K562 (cell line): ENCODE data around the gene PRDX1. TPM values are rescaled to one million over a fixed set of nuclear protein-coding genes. Genes with fewer than 3 reads are reported as not detected.

ENCODE experiments used
- ASH1L ChIP-seq: fragments of 450-650 bp; IDR thresholded peaks from 2 replicates; pipeline ENCODE4 v1.6.1; 2018; ENCODE audit warnings: borderline replicate concordance, mild to moderate bottlenecking, low read depth; ENCODE audit not compliant: partially characterized antibody
- ETV5 ChIP-seq: sonication (generic); formaldehyde crosslinking; IDR thresholded peaks from 2 replicates; pipeline ENCODE4 v1.4.0; 2020; ENCODE audit warnings: low read depth, mild to moderate bottlenecking, missing genetic modification reagents
- HDAC2 ChIP-seq: fragments of 450-650 bp; IDR thresholded peaks from 2 replicates; pipeline ENCODE4 v1.6.1; 2016; ENCODE audit warnings: mild to moderate bottlenecking
- KAT7 ChIP-seq: sonication (generic); formaldehyde crosslinking; IDR thresholded peaks from 2 replicates; pipeline ENCODE4 v1.8.0; 2022; ENCODE audit warnings: missing genetic modification reagents, mild to moderate bottlenecking, borderline replicate concordance
- KLF6 ChIP-seq: fragments of 250-450 bp; sonication (Bioruptor Pico); IDR thresholded peaks from 2 replicates; pipeline ENCODE4 v1.4.0; 2020; ENCODE audit warnings: mild to moderate bottlenecking, moderate library complexity, borderline replicate concordance
- MED1 ChIP-seq: sonication (generic); formaldehyde crosslinking; IDR thresholded peaks from 2 replicates; pipeline ENCODE4 v1.8.1; 2023; ENCODE audit warnings: missing genetic modification reagents, borderline replicate concordance
- NCOA1 ChIP-seq: fragments of 450-650 bp; IDR thresholded peaks from 2 replicates; pipeline ENCODE4 v1.6.1; 2016; ENCODE audit warnings: low read depth
- NCOR1 ChIP-seq: fragments of 450-650 bp; IDR thresholded peaks from 2 replicates; pipeline ENCODE4 v1.6.1; 2016; ENCODE audit warnings: mild to moderate bottlenecking, moderate library complexity
- SIN3A ChIP-seq, 2 experiments: fragments of 150-350 bp in 1 of 2; IDR thresholded peaks; 2 replicates each; pipeline ENCODE4 v1.6.1; 2011 to 2016; ENCODE audit warnings: borderline replicate concordance in 2 of 2, low read depth in 2 of 2, low read length in 2 of 2, mild to moderate bottlenecking in 2 of 2, moderate library complexity in 2 of 2; ENCODE audit not compliant: control insufficient read depth in 1 of 2
- TCF3 ChIP-seq: sonication (generic); formaldehyde crosslinking; IDR thresholded peaks from 2 replicates; pipeline ENCODE4 v1.4.0; 2020; ENCODE audit warnings: mild to moderate bottlenecking, missing genetic modification reagents
- ZBTB1 ChIP-seq: sonication (generic); formaldehyde crosslinking; IDR thresholded peaks from 2 replicates; pipeline ENCODE4 v1.8.1; 2023; ENCODE audit warnings: missing genetic modification reagents, low read depth, mild to moderate bottlenecking, borderline replicate concordance
- ZNF121 ChIP-seq: sonication (generic); formaldehyde crosslinking; conservative IDR thresholded peaks from 2 replicates; pipeline ENCODE4 v1.8.0; 2022; ENCODE audit warnings: missing genetic modification reagents
- ZNF212 ChIP-seq: fragments of 450-650 bp; formaldehyde crosslinking; IDR thresholded peaks from 2 replicates; pipeline ENCODE4 v1.4.0; 2020; ENCODE audit warnings: mild to moderate bottlenecking
- ZNF354B ChIP-seq: fragments of 250-450 bp; sonication (Bioruptor Pico); IDR thresholded peaks from 2 replicates; pipeline ENCODE4 v1.4.0; 2020
- ZNF583 ChIP-seq: fragments of 250-450 bp; sonication (Bioruptor Pico); IDR thresholded peaks from 2 replicates; pipeline ENCODE4 v1.4.0; 2020
- polyA plus RNA-seq, 8 experiments: library from polyadenylated mRNA; depleted of rRNA in 4 of 8; stranded (reverse) in 5 of 8; unstranded in 3 of 8; fragments of >200 nt; fragmentation: Nextera tagmentation in 2 of 8; fragmentation: Illumina TruSeq in 1 of 8; extraction: Ambion mirVana in 2 of 8; extraction: Trizol in 1 of 8; gene quantifications; 2 replicates each; pipeline versions ENCODE4 v1.2.1 to v1.2.3, GENCODE V29; 2011 to 2014; ENCODE audit warnings: inconsistent platforms in 1 of 8, missing spikeins in 1 of 8
- total RNA-seq, 7 experiments: library from RNA; depleted of rRNA in 6 of 7; stranded (reverse); fragments of >200 nt in 6 of 7; fragmentation: Illumina TruSeq in 2 of 7; extraction: Trizol in 2 of 7; gene quantifications; 2 replicates each; pipeline versions ENCODE4 v1.2.1 to v1.2.3, GENCODE V29; 2011 to 2021; ENCODE audit warnings: low replicate concordance in 1 of 7
- TF ChIP-seq, protein P1 (sequence below): IDR thresholded peaks from 2 replicates; pipeline ENCODE4 v1.6.1; 2011; ENCODE audit warnings: borderline replicate concordance, low read depth, mild to moderate bottlenecking, moderate library complexity, low read length; ENCODE audit not compliant: insufficient read depth, poor library complexity, severe bottlenecking
- TF ChIP-seq, protein P2 (sequence below): sonication (generic); formaldehyde crosslinking; IDR thresholded peaks from 2 replicates; pipeline ENCODE4 v1.8.1; 2023; ENCODE audit warnings: mild to moderate bottlenecking, missing genetic modification reagents, moderate library complexity
- TF ChIP-seq, protein P3 (sequence below): fragments of 450-650 bp; IDR thresholded peaks from 2 replicates; pipeline ENCODE4 v1.7.0; 2016; ENCODE audit warnings: borderline replicate concordance
- TF ChIP-seq, protein P4 (sequence below): fragments of 250-450 bp; sonication (Bioruptor Pico); IDR thresholded peaks from 2 replicates; pipeline ENCODE4 v1.9.0; 2021; ENCODE audit warnings: mild to moderate bottlenecking, inconsistent platforms

PRDX1 gene
- total and polyA plus RNA-seq, 9 of the 15 experiments (the other 6 are each of a cell fraction or from before 2014, with no cell fraction given): 748 to 2,388 (median 1,045) TPM

DNA sequence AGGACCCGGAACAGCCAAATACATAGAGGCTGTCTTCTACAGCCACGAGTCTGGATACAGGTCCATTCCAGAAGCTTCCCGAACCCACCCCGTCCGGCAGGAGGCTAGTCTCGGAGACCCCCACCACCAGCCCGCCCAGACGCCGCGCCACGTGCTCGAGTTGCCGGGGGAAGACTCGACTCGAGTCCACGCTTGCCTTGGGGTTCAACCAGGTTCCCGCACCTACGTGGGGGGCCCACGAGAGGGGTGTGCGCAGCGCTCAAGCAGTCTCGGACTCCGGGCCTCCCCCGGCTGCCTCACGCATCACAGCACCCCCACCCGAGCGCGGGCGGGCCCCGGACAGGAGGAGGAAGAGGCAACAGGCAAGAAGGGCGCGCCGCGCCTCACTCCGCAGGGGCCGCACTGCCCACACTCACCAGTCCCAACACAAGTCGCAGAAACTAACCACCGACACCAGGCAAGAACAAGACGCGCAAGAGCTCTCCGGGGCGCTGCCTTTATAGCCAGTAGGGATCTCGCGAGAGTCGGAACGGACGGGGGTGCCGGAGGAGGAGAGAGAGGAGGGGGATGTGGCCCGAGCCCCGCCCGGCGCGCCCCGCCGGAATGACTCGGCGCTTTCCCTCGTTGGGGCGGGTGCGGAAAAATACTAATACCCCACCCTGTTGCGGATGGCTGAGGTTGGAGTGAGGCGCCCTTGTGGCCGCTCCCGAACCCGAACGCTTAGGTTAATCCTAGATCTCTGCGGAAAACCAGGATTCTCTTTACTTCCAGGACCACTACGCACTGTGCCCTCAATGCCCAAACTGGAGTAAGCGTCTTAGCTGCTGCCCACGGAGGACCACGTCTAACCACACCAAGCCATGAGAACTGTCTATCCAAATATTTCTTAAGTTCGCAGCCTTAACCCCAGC, at the start of gene PRDX1 (continued):
- TF ChIP-seq, protein P1, sequence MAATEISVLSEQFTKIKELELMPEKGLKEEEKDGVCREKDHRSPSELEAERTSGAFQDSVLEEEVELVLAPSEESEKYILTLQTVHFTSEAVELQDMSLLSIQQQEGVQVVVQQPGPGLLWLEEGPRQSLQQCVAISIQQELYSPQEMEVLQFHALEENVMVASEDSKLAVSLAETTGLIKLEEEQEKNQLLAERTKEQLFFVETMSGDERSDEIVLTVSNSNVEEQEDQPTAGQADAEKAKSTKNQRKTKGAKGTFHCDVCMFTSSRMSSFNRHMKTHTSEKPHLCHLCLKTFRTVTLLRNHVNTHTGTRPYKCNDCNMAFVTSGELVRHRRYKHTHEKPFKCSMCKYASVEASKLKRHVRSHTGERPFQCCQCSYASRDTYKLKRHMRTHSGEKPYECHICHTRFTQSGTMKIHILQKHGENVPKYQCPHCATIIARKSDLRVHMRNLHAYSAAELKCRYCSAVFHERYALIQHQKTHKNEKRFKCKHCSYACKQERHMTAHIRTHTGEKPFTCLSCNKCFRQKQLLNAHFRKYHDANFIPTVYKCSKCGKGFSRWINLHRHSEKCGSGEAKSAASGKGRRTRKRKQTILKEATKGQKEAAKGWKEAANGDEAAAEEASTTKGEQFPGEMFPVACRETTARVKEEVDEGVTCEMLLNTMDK: peak; percentile 78
- TF ChIP-seq MED1 (CRISPR knock-in tag) (no peak; the same call in 1 of the 2 replicates), KAT7 (CRISPR knock-in tag) (peak; percentile 97), KLF6 (CRISPR knock-in tag) (peak; percentile 89; the same call in 1 of the 2 replicates), ZNF212 (0 out of 2 replicates have a peak, but pooled peaks have one; percentile 17), NCOR1 (peak; percentile 87), ZNF121 (CRISPR knock-in tag) (no peak), ZNF583 (CRISPR knock-in tag) (0 out of 2 replicates have a peak, but pooled peaks have one; percentile 26), HDAC2 (peak; percentile 68; the same call in 1 of the 2 replicates), ETV5 (CRISPR knock-in tag) (peak; percentile 90), ASH1L (no peak), SIN3A (IDR thresholded peaks at IDR 0.05; ENCODE audit: borderline replicate concordance in 2 of 2, control insufficient read depth in 1 of 2, low read depth in 2 of 2, low read length in 2 of 2) (peak; percentile 97 to 98), NCOA1 (0 out of 2 replicates have a peak, but pooled peaks have one; percentile 7), TCF3 (CRISPR knock-in tag) (peak; percentile 58; the same call in 1 of the 2 replicates), ZNF354B (CRISPR knock-in tag) (no peak), ZBTB1 (CRISPR knock-in tag) (peak; percentile 90)
- TF ChIP-seq, protein P2, sequence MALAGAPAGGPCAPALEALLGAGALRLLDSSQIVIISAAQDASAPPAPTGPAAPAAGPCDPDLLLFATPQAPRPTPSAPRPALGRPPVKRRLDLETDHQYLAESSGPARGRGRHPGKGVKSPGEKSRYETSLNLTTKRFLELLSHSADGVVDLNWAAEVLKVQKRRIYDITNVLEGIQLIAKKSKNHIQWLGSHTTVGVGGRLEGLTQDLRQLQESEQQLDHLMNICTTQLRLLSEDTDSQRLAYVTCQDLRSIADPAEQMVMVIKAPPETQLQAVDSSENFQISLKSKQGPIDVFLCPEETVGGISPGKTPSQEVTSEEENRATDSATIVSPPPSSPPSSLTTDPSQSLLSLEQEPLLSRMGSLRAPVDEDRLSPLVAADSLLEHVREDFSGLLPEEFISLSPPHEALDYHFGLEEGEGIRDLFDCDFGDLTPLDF (CRISPR knock-in tag): peak; percentile 92
- TF ChIP-seq, protein P3, sequence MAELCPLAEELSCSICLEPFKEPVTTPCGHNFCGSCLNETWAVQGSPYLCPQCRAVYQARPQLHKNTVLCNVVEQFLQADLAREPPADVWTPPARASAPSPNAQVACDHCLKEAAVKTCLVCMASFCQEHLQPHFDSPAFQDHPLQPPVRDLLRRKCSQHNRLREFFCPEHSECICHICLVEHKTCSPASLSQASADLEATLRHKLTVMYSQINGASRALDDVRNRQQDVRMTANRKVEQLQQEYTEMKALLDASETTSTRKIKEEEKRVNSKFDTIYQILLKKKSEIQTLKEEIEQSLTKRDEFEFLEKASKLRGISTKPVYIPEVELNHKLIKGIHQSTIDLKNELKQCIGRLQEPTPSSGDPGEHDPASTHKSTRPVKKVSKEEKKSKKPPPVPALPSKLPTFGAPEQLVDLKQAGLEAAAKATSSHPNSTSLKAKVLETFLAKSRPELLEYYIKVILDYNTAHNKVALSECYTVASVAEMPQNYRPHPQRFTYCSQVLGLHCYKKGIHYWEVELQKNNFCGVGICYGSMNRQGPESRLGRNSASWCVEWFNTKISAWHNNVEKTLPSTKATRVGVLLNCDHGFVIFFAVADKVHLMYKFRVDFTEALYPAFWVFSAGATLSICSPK: no peak; the same call in 1 of the 2 replicates
- TF ChIP-seq, protein P4, sequence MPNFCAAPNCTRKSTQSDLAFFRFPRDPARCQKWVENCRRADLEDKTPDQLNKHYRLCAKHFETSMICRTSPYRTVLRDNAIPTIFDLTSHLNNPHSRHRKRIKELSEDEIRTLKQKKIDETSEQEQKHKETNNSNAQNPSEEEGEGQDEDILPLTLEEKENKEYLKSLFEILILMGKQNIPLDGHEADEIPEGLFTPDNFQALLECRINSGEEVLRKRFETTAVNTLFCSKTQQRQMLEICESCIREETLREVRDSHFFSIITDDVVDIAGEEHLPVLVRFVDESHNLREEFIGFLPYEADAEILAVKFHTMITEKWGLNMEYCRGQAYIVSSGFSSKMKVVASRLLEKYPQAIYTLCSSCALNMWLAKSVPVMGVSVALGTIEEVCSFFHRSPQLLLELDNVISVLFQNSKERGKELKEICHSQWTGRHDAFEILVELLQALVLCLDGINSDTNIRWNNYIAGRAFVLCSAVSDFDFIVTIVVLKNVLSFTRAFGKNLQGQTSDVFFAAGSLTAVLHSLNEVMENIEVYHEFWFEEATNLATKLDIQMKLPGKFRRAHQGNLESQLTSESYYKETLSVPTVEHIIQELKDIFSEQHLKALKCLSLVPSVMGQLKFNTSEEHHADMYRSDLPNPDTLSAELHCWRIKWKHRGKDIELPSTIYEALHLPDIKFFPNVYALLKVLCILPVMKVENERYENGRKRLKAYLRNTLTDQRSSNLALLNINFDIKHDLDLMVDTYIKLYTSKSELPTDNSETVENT: peak; percentile 96
